GM19193 (cell line): ENCODE measurements around the gene TEX101.

Experiments used
- POLR2A ChIP-seq: IDR thresholded peaks from 4 replicates; pipeline ENCODE4 v1.6.1; 2011; ENCODE audit not compliant: insufficient read depth, insufficient read length; ENCODE audit errors: extremely low read depth

The TEX101 gene

GRCh38 chr19:43414554-43414953 lies at the start of gene TEX101:
Gene TEX101, plus strand, starts transcription at chr19:43414890. Its CDS starts 1,030 bp downstream, at chr19:43415920.
- TF ChIP-seq POLR2A, result no peak

DNA sequence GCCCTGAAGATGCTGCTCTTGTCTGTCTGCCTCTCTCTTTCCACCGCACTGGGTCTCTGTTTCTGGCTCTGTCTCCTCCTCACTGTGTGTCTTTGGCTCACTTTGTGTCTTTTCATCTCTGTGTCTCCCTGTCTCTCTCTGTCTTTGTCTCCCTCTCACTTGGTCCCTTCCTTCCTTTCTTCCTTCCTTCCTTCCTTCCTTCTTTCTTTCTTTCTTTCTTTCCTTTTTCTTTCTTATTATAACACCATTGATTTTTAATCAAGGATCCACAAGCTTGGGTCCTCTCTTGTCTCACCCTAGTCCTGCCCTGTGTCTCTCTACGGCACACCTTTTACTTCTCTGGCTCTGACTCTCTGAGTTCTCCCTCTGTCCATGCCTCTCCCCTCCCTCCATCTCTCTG lies 46.9 kb upstream of the TEX101 start:
- no peak for TF ChIP-seq POLR2A

DNA sequence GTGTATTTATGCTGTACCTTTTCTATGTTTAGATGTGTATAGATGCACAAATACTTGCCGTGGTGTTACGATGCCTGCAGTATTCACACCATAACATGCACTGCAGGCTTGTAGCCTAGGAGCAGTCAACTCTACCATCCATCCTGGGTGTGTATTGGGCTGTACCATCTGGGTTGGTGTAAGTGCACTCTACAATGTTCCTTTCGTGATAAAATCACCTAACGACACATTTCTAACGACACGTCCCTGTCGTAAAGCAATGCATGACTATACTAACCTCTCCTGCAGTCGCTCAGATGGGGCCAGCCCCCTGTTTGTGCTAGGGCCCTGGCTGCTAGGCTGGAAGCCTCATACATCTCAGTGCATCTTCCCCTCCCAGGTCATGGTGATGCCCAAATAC lies 42.8 kb upstream of the TEX101 start:
- no peak for TF ChIP-seq POLR2A

DNA sequence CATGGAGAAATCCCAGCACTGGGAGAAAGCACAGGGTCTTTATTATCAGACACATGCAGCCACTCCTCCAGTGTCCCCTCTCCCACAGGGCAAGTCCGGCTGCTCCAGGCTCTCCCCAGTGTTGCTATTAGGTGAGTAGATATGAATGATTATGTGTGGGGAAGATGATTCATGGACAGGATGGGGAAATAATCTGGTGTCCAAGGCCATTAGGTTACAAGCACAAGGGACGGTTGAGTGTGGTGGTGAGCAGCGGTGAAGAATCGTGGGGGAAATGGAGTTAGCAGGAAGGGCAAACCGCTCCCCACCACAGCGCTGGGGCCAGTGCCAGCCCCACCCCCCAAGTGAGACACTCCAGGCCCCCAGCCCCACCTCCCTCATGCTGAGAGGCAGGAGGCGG lies 42.2 kb upstream of the TEX101 start:
- TF ChIP-seq POLR2A, result no peak

GRCh38 chr19:43380008-43380407 lies 34.7 kb upstream of the TEX101 start:
- TF ChIP-seq POLR2A, result no peak

- TF ChIP-seq POLR2A, result no peak
These were observed 33.8 kb upstream of the TEX101 start for GRCh38 chr19:43380771-43381386.

DNA sequence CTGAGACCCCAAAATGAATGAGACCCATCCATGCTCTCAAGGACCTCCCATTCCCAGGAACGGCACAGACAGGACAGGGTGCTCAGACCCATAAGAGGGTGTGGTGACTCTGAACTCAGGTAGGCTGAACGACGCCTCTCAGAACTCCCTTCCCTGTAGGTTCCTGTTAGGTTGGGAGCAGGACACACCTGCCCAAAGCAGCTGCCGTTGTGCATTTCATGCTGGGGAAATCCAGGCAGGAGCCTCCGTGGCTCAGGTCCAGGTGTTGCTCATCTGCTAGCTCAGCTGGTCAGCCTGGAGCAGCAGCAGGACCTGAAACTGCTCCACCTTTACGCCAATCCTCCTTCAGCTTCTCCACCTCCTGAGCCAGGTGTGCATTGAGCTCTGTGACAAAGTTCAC lies 19.1 kb upstream of the TEX101 start:
- TF ChIP-seq POLR2A, result no peak

GRCh38 chr19:43406297-43406696 lies 8.4 kb upstream of the TEX101 start:
- TF ChIP-seq POLR2A, result no peak

DNA sequence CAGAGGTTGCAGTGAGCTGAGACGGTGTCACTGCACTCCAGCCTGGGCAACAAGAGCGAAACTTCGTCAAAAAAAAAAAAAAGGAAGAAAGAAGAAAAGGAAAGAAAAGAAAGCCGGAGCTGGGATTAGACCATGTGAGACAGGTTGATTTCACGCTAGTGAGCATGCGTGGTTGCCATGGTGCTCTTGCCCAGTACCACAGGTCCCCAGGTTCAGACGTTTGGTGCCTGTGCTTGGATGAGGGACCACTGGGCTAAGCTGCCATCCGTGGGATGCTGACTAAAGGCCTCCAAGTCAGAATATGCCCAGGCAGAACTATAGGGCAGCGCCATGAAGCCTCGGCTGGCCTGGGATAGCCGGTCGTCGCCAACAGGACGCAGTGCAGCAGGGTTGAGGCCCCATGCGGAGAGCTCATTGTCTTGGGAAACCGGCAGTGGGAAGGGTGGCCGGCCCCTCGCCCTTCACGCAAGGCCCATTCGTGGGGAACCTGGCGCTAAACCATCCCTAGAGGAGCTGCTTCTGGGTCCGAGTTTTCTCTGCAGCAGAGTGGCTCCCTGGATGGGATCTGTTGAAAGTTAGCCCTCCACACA lies 7.2 kb upstream of the TEX101 start:
- TF ChIP-seq POLR2A, result no peak

DNA sequence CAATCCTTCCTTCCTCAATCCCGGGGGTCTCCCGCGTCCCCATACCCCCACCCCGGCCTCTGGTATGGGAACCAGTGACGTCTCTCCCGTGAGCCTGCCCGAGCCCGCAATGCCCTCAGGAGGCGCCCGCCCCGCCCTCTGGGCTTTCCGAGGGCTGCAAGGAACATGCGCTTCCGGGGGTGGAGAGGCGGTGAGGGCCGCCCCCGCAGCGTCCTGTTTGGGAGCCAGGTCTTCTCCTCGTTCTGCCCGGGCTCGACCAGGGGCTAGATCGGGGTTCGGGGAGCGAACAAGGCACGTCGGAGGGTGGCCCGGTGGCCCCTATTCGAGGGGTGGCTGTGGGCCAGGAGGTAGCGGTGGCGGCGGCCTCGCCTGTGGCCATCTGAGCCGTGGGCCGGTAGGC lies 6.6 kb upstream of the TEX101 start:
- no peak for TF ChIP-seq POLR2A

GRCh38 chr19:43409415-43409814 lies 5.3 kb upstream of the TEX101 start:
- TF ChIP-seq POLR2A, result no peak

DNA sequence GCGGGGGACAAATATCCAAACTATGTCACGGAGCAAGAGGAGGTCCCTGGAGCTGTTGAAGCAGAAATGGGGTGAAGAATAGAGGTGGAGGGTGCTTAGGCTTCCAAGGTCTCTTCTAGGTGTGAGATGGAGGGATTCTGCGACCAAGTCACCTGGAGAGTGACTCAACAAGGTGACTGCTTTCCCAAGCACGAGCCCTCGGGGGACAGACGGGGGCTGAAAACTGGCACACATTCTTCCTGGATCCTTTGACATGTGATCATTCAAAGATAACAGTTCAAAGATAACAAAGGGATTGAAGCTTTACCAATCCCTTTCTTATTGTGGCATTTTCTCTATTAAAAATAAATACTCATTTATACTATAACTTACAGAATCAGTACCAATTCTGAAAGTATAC lies 2.2 kb upstream of the TEX101 start:
- no peak for TF ChIP-seq POLR2A

DNA sequence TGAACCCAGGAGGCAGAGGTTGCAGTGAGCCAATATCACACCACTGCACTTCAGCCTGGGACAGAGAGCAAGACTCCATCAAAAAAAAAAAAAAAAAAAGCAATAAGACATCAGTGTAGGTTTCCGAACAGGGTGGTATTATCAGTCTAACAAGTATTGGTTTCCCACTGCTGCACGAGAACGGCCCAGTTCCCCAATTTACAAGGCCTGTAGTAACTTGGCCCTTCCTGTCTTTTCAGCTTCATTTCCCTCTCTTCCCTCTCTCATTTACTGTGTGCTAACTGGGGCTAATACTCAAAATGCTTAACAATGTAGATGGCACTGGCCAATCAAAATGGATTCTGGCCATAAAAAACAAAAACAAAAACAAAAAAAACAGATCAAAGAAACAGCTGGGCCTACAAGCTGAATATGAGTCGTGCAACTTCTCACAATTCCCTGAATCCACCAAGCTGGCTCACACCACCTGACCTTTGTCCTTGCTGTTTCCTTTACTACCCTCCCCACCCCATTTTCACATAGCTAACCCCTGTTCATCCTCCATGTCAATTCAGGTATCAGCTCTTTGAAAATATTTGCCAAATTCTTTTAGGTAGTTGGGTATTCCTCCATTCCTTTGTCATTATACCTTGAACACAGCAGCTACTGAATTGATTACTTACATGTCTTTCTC lies 2.4 kb downstream of the TEX101 start:
- TF ChIP-seq POLR2A, result no peak

DNA sequence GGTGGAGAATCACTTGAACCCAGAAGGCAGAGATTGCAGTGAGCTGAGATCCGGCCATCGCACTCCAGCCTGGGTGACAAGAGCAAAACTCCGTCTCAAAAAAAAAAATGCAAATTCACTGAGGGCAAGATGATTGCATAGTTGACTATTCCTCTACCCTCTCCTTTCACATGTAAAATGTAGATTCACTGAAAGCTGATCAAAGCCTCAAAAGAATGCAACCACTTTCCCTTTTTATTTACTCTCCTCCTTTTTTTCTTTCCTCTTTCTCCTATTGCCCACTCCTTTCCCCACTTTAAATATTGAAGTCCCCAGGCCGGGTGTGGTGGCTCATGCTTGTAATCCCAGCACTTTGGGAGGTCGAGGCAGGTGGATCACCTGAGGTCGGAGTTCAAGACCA lies 6.3 kb downstream of the TEX101 start:
- TF ChIP-seq POLR2A, result no peak

DNA sequence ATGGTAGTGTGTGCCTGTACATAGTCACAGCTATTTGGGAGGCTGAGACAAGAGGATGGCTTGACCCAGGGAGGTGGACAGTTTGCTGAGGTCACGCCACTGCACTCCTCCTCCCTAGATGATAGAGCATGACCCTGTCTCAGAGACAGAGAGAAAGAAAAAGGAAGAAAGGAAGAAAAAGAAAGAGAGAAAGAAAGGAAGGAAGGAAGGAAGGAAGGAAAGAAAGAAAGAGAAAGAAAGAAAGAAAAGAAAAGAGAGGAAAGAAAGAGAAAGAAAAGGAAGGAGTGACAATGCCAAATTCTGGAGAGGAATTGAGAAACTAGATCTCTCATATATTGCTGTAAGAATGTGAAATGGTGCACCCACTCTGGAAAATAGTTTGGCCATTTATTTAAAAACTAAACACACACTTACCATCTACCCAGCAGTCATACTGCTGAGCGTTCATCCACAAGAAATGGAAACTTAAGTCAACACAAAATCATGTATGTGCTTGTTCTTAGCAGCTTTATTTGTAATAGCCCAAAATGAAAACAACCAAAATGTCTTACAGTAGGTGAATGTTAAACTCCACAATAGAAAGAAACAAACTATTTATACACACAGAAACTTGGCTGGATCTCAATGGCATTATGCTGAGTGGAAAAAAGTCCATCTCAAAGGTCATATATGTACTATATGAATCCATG lies 7.5 kb downstream of the TEX101 start:
- no peak for TF ChIP-seq POLR2A

DNA sequence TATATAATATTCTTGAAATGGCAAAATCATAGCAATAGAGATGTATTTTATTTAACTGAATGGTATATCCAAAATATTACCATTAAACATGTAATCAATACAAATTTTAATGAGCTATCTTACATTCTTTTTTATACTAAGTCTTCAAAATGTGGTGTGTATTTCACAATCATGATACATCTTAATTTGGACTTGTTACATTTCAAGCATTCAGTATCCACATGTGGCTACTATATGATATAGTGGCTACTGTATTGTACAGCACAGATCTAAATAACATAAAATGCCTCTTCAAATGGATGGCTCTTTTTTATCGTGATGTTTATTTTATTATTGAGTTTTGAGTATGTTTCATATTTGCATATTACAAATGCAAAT lies 8.0 kb downstream of the TEX101 start:
- TF ChIP-seq POLR2A, result no peak
